ENCODE results near the gene PSPH.

Gene PSPH

GRCh38 chr7:55996856-55997500, 54.3 kb downstream of the PSPH start:
- no peak for DNase-seq (ENCODE audit: low spot score)

- no peak for DNase-seq (ENCODE audit: low spot score)
Observed at GRCh38 chr7:55992346-55992745, 58.9 kb downstream of the PSPH start.

DNA sequence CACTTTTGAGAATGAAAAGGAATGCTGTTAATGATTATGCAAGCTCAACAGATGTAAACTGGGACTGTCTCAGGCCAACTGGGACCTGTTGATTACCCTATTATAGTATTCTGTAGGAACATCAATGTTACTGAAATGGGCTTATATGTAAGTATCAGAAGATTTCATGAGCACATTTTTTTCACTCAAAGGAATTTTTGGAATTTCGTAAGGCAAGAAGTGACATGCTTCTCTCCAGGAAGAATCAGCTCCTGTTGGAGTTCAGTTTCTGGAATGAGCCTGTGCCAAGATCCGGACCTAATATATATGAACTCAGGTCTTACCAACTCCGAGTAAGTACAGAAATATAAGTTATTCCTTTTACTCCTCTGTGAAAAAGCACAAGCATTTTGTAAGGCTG, 67.7 kb downstream of the PSPH start:
- DNase-seq (ENCODE audit: low spot score), result no peak

DNA sequence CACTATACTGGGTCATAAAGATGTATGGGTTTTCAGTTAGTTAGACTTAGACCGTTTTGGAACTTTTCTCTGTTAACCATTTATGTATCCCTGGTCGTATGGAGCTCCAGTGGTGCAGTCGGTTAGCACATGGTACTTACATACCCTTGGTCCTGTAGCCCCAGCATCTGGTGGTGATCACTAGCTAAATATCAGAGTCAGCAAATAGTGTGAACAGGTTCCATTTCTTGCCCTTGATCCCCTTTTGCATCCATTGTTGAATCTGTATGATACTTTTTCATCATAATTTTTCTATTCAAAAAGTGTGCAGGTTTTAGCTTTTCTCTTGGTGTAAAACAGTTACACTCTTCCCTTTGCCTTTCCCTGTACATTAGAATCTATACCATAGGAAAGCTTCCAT, 71.0 kb downstream of the PSPH start:
- no peak for DNase-seq (ENCODE audit: low spot score)

GRCh38 chr7:55977831-55978230, 73.4 kb downstream of the PSPH start:
- no peak for DNase-seq (ENCODE audit: low spot score)

GRCh38 chr7:55975988-55976633, 75.1 kb downstream of the PSPH start:
- no peak for DNase-seq (ENCODE audit: low spot score)

DNA sequence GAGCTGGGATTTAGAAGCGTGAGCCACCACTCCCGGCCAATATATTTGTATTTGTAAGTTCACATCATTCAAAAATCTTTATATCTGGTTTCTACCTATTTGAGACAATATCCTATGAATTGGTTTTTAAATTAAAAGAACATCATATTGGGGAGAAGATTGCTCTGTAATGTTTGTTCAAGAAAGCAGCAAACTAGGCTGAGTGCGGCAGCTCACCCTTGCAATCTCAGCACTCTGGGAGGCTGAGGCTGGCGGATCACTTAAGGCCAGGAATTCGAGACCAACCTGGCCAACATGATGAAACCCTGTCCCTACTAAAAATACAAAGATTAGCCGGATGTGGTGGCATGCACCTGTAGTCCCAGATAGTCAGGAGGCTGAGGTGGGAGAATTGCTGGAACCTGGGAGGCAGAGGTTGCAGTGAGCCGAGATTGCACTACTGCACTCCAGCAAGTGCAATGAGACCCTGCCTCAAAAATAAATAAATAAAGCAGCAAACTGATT, 77.4 kb downstream of the PSPH start:
- DNase-seq (ENCODE audit: low spot score), result no peak

GRCh38 chr7:55970978-55971377, 80.3 kb downstream of the PSPH start:
- DNase-seq (ENCODE audit: low spot score), result no peak

GRCh38 chr7:55970561-55970960, 80.7 kb downstream of the PSPH start:
- DNase-seq (ENCODE audit: low spot score), result no peak

GRCh38 chr7:55969391-55969790, 81.9 kb downstream of the PSPH start:
- DNase-seq (ENCODE audit: low spot score), result no peak

DNA sequence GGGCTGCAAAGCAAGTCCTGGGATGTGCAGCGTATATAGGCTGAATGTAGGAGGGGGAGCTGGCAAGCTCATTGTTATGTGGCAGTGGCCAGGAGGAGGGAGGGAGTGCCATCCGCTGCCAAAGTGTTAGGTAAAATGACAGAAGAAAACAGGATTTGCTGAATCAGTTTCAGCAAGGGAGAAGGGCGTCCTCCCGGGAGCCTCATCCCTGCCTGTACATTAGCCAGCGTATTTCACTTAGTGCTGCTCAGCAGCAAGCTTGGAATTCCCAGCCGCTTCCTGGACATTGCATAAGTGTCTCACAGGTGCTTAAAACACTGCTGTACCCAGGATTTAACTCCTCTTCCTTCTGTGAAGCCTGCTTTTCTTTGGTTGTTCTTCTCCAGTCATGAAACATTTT, 84.4 kb downstream of the PSPH start:
- no peak for DNase-seq (ENCODE audit: low spot score)

- no peak for DNase-seq (ENCODE audit: low spot score)
Observed at GRCh38 chr7:55965805-55966421, 85.3 kb downstream of the PSPH start.

- DNase-seq (ENCODE audit: low spot score), result no peak
Observed at GRCh38 chr7:55965100-55965470, 86.2 kb downstream of the PSPH start.

- DNase-seq (ENCODE audit: low spot score), result peak; percentile 78
Observed at GRCh38 chr7:55964261-55965099, 86.8 kb downstream of the PSPH start, which contains the start of gene NIPSNAP2. Gene NIPSNAP2 (plus strand): TSS chr7:55964585. CDS start chr7:55964610, 25 bp downstream.

DNA sequence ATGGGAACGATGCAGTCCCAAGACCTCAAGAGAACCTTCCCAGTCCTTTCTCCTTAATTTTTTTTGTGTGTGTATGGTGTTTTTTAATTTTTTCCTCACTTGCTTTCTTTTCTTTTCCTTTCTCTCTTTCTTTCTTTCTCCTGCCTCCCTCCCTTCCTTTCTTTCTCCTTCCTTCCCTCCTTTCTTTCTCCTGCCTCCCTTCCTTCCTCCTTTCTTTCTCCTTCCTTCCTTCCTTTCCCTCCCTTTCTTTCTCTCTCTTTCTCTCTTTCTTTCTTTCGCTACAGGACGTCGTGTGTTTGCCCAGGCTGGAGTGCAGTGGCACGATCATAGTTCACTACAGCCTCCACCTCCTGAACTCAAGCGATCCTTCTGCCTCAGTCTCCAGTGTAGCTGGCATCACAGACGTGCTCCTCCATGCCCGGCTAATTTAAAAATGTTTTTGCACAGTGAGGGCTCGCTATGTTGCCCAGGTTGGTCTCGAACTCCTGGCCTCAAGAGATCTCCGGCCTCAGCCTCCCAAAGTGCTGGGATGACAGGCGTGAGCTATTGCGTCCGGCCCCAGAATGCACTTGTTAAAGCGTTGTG, 87.6 kb downstream of the PSPH start:
- DNase-seq (ENCODE audit: low spot score), result no peak

DNA sequence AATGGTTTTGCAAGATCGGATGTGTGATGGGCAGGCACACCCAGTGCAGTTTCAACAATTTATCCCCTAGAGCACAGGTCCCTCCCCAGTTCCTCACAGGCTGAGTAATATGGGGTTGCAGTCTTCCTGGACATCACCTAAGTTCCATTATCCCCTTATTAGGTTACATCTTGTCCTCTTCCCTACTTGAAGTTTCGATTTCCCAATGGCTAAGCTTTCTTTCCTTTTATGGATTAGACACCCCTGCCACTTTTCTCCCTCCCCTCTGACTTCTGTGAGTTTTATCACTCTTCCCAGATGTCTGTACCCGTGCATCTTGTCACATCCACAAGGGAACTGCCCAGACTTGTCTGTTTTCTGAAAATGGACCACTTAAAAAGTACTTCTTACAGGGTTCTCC, 89.2 kb downstream of the PSPH start:
- no peak for DNase-seq (ENCODE audit: low spot score)

Measured in SW480 (cell line).